ENCODE data around the gene G6PC3. TPM values are rescaled to one million over a fixed set of nuclear protein-coding genes. Genes with fewer than 3 reads are reported as not detected.

G6PC3 gene
- polyA plus RNA-seq, 4 donors = 17.6 to 69.2 (median 39.3) TPM

DNA sequence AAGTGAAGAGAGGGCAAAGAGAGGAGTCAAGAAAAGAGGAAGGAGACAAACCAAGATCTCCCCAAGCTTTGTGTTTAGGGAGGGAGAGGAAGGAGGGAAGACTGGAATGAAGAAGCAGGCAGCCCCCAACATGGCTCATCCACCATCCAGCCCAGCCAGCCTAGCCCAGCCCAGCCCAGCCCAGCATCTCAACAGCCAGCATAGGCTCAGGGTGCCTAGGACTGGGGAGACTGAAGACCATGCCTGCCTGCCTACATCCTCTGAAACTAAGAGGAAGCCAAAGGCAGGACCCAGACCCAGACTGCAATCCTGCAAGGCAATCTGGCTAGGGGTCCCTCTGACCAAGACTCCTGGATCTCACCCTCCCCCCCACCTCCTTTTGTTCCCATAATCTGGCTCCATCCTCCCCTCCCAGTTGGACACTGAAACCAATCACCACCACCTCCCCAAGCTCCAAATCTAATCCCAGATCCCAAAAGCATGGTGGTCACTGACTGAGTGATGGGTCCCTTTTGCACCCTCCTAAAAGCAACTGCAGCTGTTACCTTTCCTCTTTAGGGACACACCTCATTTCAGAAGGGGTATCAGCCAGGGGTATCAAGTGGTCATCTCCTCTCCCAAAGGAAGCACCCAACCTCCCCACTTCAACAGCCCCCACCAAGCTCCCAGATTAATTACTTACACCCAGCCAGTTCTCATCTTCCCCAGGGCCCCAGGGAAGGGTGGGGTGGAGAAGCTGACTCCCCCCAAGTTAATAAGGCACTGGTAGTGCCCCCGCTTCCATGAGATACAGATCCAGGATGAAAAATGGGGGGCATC, 51.7 kb downstream of the G6PC3 start:
- peak overlapping the region in 2 of 3 donors; percentile 76 to 97 for H3K4me3 ChIP-seq (ENCODE audit: low read depth in 1 of 3, low read length in 3 of 3)
- peaks cover 0 to 34% (median 0%) of the 10 kb centered on the region in 3 donors for H3K36me3 ChIP-seq (ENCODE audit: control insufficient read depth in 3 of 3, insufficient read depth in 2 of 3, low read depth in 1 of 3, low read length in 3 of 3)
- no peaks in the 10 kb centered on the region for H3K27me3 ChIP-seq (ENCODE audit: control insufficient read depth in 3 of 3, insufficient read depth in 3 of 3, low read length in 3 of 3)
- no peaks in the 10 kb centered on the region for H3K9me3 ChIP-seq (ENCODE audit: control insufficient read depth in 2 of 2, insufficient read depth in 1 of 2, low read depth in 1 of 2, low read length in 1 of 2)
- FAIRE-seq (no peak), DNase-seq (no peak)
- H3K27ac ChIP-seq (ENCODE audit: low read depth in 1 of 3, low read length in 2 of 3) = peak overlapping the region in 1 of 3 donors; percentile 86
- peaks cover 0 to 21% (median 6%) of the 10 kb centered on the region in 3 donors for H3K4me1 ChIP-seq (ENCODE audit: control insufficient read depth in 3 of 3, insufficient read depth in 2 of 3, low read depth in 1 of 3, low read length in 2 of 3)
- 29 to 56% (median 41%) methylated on average over 1 of the region's 1 CpG for WGBS, 3 donors

DNA sequence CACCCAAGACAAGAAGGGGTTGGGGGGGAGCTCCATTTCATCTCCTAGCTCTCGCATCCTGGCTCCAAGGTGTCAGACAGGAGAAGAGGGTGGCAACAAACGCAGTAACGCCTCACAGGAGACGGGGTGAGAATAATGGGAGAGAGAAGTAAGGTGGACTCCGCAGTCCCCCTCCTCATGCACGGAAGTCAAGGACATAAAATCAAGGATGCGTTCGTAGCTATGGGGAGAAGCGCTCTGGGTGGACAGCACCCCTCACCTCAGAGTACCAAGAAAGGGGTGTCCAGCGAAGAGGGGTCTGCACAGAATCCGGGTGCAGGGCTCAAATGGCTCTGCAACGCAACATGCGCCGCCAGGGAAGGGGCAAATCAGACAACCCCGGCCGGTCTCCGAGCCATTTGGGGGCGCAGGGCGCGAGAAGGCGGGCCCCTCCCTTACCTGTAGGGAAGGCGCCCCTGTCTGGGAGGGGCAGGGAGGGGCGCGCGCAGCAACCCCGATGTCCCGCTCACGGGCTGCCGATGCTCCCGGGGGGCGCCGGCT, 52.4 kb downstream of the G6PC3 start:
- peak overlapping the region; percentile 38 to 86 (median 57) for H3K27ac ChIP-seq (ENCODE audit: low read depth in 1 of 3, low read length in 2 of 3)
- FAIRE-seq (no peak), DNase-seq (no peak)
- peak overlapping the region; percentile 76 to 97 (median 84) for H3K4me3 ChIP-seq (ENCODE audit: low read depth in 1 of 3, low read length in 3 of 3)
- no peaks in the 10 kb centered on the region for H3K9me3 ChIP-seq (ENCODE audit: control insufficient read depth in 2 of 2, insufficient read depth in 1 of 2, low read depth in 1 of 2, low read length in 1 of 2)
- 0 to 1% (median 0%) methylated on average over 21 to 32 of the region's 32 CpGs for WGBS, 3 donors
- peaks cover 0 to 27% (median 0%) of the 10 kb centered on the region in 3 donors for H3K36me3 ChIP-seq (ENCODE audit: control insufficient read depth in 3 of 3, insufficient read depth in 2 of 3, low read depth in 1 of 3, low read length in 3 of 3)
- H3K27me3 ChIP-seq (ENCODE audit: control insufficient read depth in 3 of 3, insufficient read depth in 3 of 3, low read length in 3 of 3) = no peaks in the 10 kb centered on the region
- H3K4me1 ChIP-seq (ENCODE audit: control insufficient read depth in 3 of 3, insufficient read depth in 2 of 3, low read depth in 1 of 3, low read length in 2 of 3) = peaks cover 0 to 21% (median 6%) of the 10 kb centered on the region in 3 donors

DNA sequence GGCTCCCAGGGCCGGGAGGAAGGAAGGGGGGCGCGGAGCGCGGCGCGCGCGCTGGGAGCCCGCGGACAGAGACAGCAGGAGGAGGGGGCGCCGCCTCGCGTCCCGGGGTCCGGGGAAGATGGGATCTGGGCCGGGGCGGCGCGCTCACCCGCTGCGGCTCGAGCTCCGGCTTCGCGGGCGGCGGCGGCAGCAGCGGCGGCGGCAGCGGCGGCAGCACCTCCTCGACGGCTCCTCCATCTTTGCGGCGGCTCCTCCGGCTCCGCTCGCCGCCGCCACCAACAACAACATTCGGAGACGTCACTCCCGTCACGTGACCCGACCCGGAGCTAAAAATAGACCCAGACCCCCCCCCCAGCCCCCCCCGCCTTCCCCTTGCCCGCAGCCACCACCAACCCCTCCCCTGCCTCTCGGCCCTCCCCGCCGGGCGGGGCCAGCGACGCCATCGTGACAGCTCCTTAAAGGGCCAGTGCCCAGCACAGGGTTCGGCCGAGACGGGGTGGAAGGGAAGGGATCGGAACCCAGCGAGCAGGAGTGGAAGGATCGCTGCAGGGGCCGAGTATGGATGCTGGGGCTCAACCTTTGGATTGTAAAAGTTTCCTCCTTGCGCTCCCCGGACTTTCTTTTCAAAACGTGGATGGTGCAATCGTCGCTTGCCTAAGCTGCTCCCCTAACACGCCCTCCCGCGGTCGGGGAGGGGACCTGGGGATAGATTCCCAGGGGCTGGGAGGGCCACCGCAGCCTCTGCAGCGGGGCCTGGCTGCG, 53.0 kb downstream of the G6PC3 start, which contains the start of gene HDAC5:
HDAC5 (minus strand) TSS at position 286 of the 762 bp plus-strand sequence. CDS start 6,126 bp downstream, outside the sequence.
- H3K36me3 ChIP-seq (ENCODE audit: control insufficient read depth in 3 of 3, insufficient read depth in 2 of 3, low read depth in 1 of 3, low read length in 3 of 3) = peaks cover 0 to 23% (median 0%) of the 10 kb centered on the region in 3 donors
- no peak for FAIRE-seq
- H3K4me3 ChIP-seq (ENCODE audit: low read depth in 1 of 3, low read length in 3 of 3) = peak within 1 kb of the TSS; percentile 76 to 97 (median 84)
- H3K4me1 ChIP-seq (ENCODE audit: control insufficient read depth in 3 of 3, insufficient read depth in 2 of 3, low read depth in 1 of 3, low read length in 2 of 3) = peaks cover 0 to 21% (median 6%) of the 10 kb centered on the region in 3 donors
- WGBS, 3 donors = 0 to 1% (median 0%) methylated on average over 29 to 78 of the region's 78 CpGs
- DNase-seq = peak; percentile 93 to 97
- H3K9me3 ChIP-seq (ENCODE audit: control insufficient read depth in 2 of 2, insufficient read depth in 1 of 2, low read depth in 1 of 2, low read length in 1 of 2) = no peaks in the 10 kb centered on the region
- H3K27me3 ChIP-seq (ENCODE audit: control insufficient read depth in 3 of 3, insufficient read depth in 3 of 3, low read length in 3 of 3) = no peaks in the 10 kb centered on the region
- H3K27ac ChIP-seq (ENCODE audit: low read depth in 1 of 3, low read length in 2 of 3) = peak within 1 kb of the TSS; percentile 53 to 97 (median 88)

DNA sequence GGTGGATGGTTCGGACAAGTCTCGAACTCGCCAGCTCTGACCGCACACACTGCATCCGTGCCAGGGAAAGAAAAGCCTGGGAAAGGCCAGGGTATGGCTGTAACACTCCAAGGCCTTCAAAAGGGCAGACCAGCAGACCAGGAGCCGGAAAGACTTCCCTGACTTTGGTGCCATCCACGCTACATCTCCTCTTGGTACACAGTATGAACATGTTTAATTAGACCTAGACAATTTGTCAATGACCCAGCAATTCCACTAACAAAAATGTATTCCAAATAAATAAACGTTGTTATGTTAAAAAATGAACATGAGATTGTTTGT, 53.5 kb downstream of the G6PC3 start:
- Histone ChIP-seq H3K27ac (ENCODE audit: low read depth in 1 of 3, low read length in 2 of 3) (peak overlapping the region; percentile 53 to 97 (median 88)), H3K4me3 (ENCODE audit: low read depth in 1 of 3, low read length in 3 of 3) (peak overlapping the region; percentile 32 to 97 (median 76)), H3K27me3 (ENCODE audit: control insufficient read depth in 3 of 3, insufficient read depth in 3 of 3, low read length in 3 of 3) (no peaks in the 10 kb centered on the region), H3K4me1 (ENCODE audit: control insufficient read depth in 3 of 3, insufficient read depth in 2 of 3, low read depth in 1 of 3, low read length in 2 of 3) (peaks cover 0 to 21% (median 6%) of the 10 kb centered on the region in 3 donors), H3K9me3 (ENCODE audit: control insufficient read depth in 2 of 2, insufficient read depth in 1 of 2, low read depth in 1 of 2, low read length in 1 of 2) (no peaks in the 10 kb centered on the region), H3K36me3 (ENCODE audit: control insufficient read depth in 3 of 3, insufficient read depth in 2 of 3, low read depth in 1 of 3, low read length in 3 of 3) (peaks cover 0 to 17% (median 0%) of the 10 kb centered on the region in 3 donors)
- no peak for DNase-seq
- no peak for FAIRE-seq
- 2 to 6% (median 3%) methylated on average over 8 of the region's 8 CpGs for WGBS, 3 donors

Other genes starting within 250 kb of the G6PC3 start
- 1 to 10 TPM; 1.2 to 5.4 (median 2.6) TPM for gene MPP3, start 237.6 kb upstream of the G6PC3 start, polyA plus RNA-seq
- 1 to 10 TPM in 1 of 4 donors, under 1 TPM in 2, not detected in 1; 0.30 to 2.0 (median 0.81) TPM for gene CD300LG, start 223.6 kb upstream of the G6PC3 start, polyA plus RNA-seq
- 1 to 10 TPM in 2 of 4 donors, under 1 TPM in 1, not detected in 1; 0.27 to 1.8 (median 1.1) TPM for gene MPP2, start 163.2 kb upstream of the G6PC3 start, polyA plus RNA-seq
- 1 to 10 TPM in 1 of 4 donors, not detected in 3; 5.5 TPM for gene PPY, start 128.3 kb upstream of the G6PC3 start, polyA plus RNA-seq
- gene PYY, start 116.8 kb upstream of the G6PC3 start, polyA plus RNA-seq = 100 to 1,000 TPM in 1 of 4 donors, 10 to 100 TPM in 1, 1 to 10 TPM in 1, not detected in 1; 1.8 to 192 (median 10.5) TPM
- 10 to 100 TPM; 16.8 to 58.6 (median 50.6) TPM for gene NAGS, start 66.1 kb upstream of the G6PC3 start, polyA plus RNA-seq
- 10 to 100 TPM; 11.3 to 47.5 (median 27.7) TPM for gene TMEM101, start 55.8 kb upstream of the G6PC3 start, polyA plus RNA-seq
- gene LSM12, start 4.1 kb upstream of the G6PC3 start, polyA plus RNA-seq = 10 to 100 TPM; 24.8 to 36.4 (median 28.2) TPM
- 10 to 100 TPM; 10.1 to 39.9 (median 17.3) TPM for gene HDAC5, start 52.9 kb downstream of the G6PC3 start, polyA plus RNA-seq
- 1 to 10 TPM in 3 of 4 donors, not detected in 1; 1.4 to 3.0 (median 2.3) TPM for gene HROB, start 71.2 kb downstream of the G6PC3 start, polyA plus RNA-seq
- gene ASB16, start 100.0 kb downstream of the G6PC3 start, polyA plus RNA-seq = 1 to 10 TPM in 1 of 4 donors, under 1 TPM in 1, not detected in 2; 0.15 to 2.5 TPM
- 10 to 100 TPM; 28.7 to 40.2 (median 32.3) TPM for gene TMUB2, start 116.2 kb downstream of the G6PC3 start, polyA plus RNA-seq
- 10 to 100 TPM; 40.3 to 44.1 (median 43.1) TPM for gene ATXN7L3, start 129.1 kb downstream of the G6PC3 start, polyA plus RNA-seq
- 10 to 100 TPM; 32.7 to 61.8 (median 38.2) TPM for gene UBTF, start 148.9 kb downstream of the G6PC3 start, polyA plus RNA-seq
- 1 to 10 TPM in 1 of 4 donors, not detected in 3; 1.3 TPM for gene SLC4A1, start 197.4 kb downstream of the G6PC3 start, polyA plus RNA-seq
- 1 to 10 TPM; 1.1 to 6.8 (median 3.8) TPM for gene RUNDC3A, start 237.9 kb downstream of the G6PC3 start, polyA plus RNA-seq

All from small intestine (tissue), 7 donors.